GM23338 (cell line): ENCODE data around the gene SMIM30.

ENCODE experiments used
- CREB1 ChIP-seq: fragments of 250-450 bp; sonication (Bioruptor Pico); IDR thresholded peaks from 2 replicates; pipeline ENCODE4 v1.5.0; 2020; ENCODE audit warnings: low read depth, mild to moderate bottlenecking, moderate library complexity
- TF ChIP-seq, protein P1 (sequence below), 2 experiments: fragments of 200-600 bp in 1 of 2; sonication (generic) in 1 of 2; conservative IDR thresholded peaks; 2 replicates each; pipeline versions ENCODE4 v1.5.1 to v1.6.1; 2016 to 2017; ENCODE audit warnings: antibody characterized with exemption in 2 of 2, low read depth in 2 of 2, mild to moderate bottlenecking in 2 of 2, moderate library complexity in 1 of 2
- TF ChIP-seq, protein P2 (sequence below): IDR thresholded peaks from one replicate; pipeline ENCODE4 v1.6.1; 2018; ENCODE audit warnings: antibody characterized with exemption; ENCODE audit not compliant: unreplicated experiment

DNA sequence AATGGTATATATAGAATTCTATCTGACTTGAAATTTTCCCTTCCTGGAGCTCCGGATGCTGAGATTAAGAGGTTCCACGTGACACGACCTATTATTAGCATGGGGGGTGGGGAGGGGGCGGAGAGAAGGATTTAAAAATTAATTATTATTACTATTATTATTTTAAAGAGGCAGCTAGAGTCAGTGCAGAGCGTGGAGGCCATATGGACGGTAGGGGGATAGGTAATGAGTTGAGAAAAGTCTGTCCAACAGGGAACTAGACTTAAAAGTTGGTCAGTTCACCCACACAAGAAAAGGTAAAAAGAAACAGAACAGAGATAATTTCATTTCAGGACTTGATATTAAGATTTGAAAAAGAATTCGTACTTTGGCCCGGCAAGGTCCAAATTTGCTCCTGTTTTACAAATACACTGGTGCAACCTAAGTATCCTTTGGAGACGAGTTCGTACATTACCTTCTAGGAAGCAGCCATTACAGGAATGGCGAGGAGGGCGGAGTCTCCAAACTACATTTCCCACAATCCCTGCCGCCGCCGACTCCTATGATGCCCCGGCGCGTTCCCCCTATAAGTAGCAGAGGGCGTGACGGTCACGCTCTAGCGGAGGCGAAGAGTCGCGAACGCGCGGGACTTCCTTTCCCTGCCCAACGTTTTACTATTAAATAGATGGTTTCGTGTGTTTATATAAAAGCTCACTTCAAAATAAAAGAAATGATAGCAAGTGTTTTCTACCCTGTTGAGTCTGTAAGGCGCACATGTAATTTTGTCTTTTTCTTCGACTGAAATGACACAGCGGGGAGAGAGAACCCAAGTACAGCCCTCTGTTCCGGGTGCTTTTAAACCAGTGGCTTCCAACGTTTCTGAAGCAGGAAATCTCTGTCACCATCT is at the start of gene SMIM30:
- TF ChIP-seq, protein P1, sequence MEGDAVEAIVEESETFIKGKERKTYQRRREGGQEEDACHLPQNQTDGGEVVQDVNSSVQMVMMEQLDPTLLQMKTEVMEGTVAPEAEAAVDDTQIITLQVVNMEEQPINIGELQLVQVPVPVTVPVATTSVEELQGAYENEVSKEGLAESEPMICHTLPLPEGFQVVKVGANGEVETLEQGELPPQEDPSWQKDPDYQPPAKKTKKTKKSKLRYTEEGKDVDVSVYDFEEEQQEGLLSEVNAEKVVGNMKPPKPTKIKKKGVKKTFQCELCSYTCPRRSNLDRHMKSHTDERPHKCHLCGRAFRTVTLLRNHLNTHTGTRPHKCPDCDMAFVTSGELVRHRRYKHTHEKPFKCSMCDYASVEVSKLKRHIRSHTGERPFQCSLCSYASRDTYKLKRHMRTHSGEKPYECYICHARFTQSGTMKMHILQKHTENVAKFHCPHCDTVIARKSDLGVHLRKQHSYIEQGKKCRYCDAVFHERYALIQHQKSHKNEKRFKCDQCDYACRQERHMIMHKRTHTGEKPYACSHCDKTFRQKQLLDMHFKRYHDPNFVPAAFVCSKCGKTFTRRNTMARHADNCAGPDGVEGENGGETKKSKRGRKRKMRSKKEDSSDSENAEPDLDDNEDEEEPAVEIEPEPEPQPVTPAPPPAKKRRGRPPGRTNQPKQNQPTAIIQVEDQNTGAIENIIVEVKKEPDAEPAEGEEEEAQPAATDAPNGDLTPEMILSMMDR (conservative IDR thresholded peaks at IDR 0.05; ENCODE audit: low read depth in 2 of 2) = no peak
- TF ChIP-seq CREB1 = peak; percentile 80
- TF ChIP-seq, protein P2, sequence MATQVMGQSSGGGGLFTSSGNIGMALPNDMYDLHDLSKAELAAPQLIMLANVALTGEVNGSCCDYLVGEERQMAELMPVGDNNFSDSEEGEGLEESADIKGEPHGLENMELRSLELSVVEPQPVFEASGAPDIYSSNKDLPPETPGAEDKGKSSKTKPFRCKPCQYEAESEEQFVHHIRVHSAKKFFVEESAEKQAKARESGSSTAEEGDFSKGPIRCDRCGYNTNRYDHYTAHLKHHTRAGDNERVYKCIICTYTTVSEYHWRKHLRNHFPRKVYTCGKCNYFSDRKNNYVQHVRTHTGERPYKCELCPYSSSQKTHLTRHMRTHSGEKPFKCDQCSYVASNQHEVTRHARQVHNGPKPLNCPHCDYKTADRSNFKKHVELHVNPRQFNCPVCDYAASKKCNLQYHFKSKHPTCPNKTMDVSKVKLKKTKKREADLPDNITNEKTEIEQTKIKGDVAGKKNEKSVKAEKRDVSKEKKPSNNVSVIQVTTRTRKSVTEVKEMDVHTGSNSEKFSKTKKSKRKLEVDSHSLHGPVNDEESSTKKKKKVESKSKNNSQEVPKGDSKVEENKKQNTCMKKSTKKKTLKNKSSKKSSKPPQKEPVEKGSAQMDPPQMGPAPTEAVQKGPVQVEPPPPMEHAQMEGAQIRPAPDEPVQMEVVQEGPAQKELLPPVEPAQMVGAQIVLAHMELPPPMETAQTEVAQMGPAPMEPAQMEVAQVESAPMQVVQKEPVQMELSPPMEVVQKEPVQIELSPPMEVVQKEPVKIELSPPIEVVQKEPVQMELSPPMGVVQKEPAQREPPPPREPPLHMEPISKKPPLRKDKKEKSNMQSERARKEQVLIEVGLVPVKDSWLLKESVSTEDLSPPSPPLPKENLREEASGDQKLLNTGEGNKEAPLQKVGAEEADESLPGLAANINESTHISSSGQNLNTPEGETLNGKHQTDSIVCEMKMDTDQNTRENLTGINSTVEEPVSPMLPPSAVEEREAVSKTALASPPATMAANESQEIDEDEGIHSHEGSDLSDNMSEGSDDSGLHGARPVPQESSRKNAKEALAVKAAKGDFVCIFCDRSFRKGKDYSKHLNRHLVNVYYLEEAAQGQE = no peak
